ENCODE data around the gene SFSWAP.
"Not testable (repeated sequence)": the region's sequence is repeated elsewhere in the genome, so short reads cannot be mapped to it uniquely, and the experiment has no call there.

SFSWAP gene

GRCh38 chr12:131710464-131711457 is at the start of gene SFSWAP:
Gene SFSWAP, plus strand, starts transcription at chr12:131711090. Its CDS starts 140 bp downstream, at chr12:131711230.
- TF ChIP-seq CTCF (IDR thresholded peaks at IDR 0.05; ENCODE audit: low read length, missing control alignments) = no peak

GRCh38 chr12:131661170-131661985 is 49.5 kb upstream of the SFSWAP start:
- not testable (repeated sequence) for DNase-seq (ENCODE audit: low read depth); H3K4me3 ChIP-seq (replicated peaks; ENCODE audit: low read depth, low read length)

More at GRCh38 chr12:131710464-131711457, at the start of gene SFSWAP:
- DNase-seq (ENCODE audit: low read depth) = peak; percentile 80
- H3K4me3 ChIP-seq (replicated peaks; ENCODE audit: low read depth, low read length) = peak within 1 kb of the TSS; percentile 99

DNA sequence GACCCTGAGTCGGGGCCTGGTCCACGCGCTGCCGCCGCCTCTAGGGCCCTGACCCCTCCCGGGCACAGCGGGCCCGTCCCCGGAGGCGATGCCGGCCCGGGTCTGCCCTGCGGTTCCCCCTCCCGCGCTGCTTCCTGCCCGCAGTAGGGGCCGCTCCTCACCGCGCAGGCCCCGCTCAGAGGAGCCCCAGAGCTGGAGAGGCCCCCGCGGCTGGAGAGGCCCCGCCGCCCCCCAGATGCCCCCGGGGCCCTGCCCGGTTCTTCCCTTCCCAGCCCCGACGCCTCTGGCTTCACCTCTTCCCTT is 49.0 kb upstream of the SFSWAP start:
- H3K4me3 ChIP-seq (replicated peaks; ENCODE audit: low read depth, low read length); DNase-seq (ENCODE audit: low read depth): not testable (repeated sequence)

DNA sequence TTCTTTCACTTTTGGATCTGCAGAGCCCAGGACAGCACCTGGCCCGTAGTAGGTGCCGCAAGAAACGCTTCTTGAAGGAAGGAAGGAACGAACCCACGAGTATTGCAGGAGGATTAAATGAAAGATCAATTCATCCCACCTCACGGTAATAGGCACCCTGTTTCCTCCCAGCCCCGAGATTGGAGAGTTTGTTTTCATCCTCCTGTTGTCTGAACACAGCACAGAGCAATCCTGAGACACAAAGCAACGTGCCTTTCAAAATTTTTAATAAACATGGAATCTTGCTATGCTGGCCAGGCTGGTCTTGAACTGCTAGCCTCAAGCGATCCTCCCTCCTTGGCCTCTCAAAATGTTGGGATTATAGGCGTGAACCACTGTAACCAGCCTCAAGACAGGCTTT is 48.5 kb upstream of the SFSWAP start:
- not testable (repeated sequence) for H3K4me3 ChIP-seq (replicated peaks; ENCODE audit: low read depth, low read length)

DNA sequence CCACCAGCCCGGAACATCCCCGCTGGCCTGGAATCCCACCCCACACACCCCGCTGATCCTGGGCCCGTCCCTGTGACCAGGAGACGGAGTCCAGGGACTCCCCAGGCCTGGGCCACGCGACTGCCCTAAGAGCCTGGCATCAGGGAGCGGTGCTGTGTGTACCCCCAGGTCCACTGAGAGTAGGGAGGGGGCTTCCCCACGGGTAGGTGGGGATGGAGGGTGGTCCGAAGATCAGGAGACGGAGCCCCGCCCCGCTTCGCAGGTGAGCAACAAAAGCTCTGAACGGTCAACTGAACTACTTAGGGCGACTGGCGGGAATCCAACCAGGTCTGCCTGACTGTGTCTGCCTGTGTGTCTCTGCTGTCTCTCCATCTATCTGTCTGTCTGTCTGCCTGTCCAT is 45.2 kb upstream of the SFSWAP start:
- DNase-seq (ENCODE audit: low read depth) = not testable (repeated sequence)

More for the DNA sequence above, 48.5 kb upstream of the SFSWAP start:
- not testable (repeated sequence) for DNase-seq (ENCODE audit: low read depth)

GRCh38 chr12:131666486-131666885 is 44.4 kb upstream of the SFSWAP start:
- not testable (repeated sequence) for H3K4me3 ChIP-seq (replicated peaks; ENCODE audit: low read depth, low read length)

More for the DNA sequence above, 45.2 kb upstream of the SFSWAP start:
- H3K4me3 ChIP-seq (replicated peaks; ENCODE audit: low read depth, low read length) = not testable (repeated sequence)

GRCh38 chr12:131666978-131667601 is 43.8 kb upstream of the SFSWAP start:
- DNase-seq (ENCODE audit: low read depth); H3K4me3 ChIP-seq (replicated peaks; ENCODE audit: low read depth, low read length): not testable (repeated sequence)

More at GRCh38 chr12:131666486-131666885, 44.4 kb upstream of the SFSWAP start:
- DNase-seq (ENCODE audit: low read depth) = not testable (repeated sequence)

DNA sequence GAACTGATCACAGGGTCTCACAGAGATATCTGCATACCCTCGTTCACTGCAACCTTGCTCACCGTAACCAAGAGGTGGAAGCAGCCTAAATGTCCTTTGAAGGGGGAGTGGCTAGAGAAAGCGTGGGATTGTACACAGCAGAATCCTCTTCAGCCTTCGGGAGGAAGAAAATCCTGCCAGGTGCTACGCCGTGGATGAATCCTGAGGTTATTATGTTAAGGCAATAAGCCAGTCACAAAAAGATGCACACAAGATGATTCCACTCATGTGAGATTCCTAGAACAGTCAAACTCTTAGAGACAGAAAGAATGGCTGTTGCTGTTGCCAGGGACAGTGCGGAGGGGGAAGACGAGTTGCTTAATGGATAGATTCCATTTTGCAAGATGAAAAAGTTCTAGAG is 39.6 kb upstream of the SFSWAP start:
- DNase-seq (ENCODE audit: low read depth) = no peak
- no peak overlapping the region for H3K4me3 ChIP-seq (replicated peaks; ENCODE audit: low read depth, low read length)
- no peak for TF ChIP-seq CTCF (IDR thresholded peaks at IDR 0.05; ENCODE audit: low read length, missing control alignments)

DNA sequence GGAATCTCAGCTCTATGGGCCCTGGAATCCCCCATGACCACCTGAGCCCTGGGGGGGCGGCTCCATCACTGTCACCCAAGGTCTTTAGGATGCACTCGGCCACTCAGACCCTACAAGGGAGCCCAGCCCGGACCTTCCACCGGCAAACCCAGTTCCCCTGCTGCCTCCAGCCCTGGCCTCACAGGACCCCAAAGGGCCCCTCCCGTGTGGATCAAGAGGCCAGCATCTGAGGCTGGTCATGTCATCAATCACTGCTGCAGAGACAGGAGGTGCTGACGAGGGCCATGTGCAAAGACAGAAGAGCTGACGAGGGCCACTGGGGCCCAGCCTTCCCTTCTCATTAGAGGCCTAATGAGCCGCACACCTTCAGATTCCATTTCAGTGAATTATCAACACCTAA is 39.0 kb upstream of the SFSWAP start:
- H3K4me3 ChIP-seq (replicated peaks; ENCODE audit: low read depth, low read length) = no peak overlapping the region
- DNase-seq (ENCODE audit: low read depth) = no peak
- no peak for TF ChIP-seq CTCF (IDR thresholded peaks at IDR 0.05; ENCODE audit: low read length, missing control alignments)

All from fibroblast of pulmonary artery (primary cell).